CD4-positive, alpha-beta T cell treated with Interleukin-4 for 1 hour (primary cell): Measurements from ENCODE around the gene ADORA1.
A peak's percentile ranks its signal among the peaks of the same experiment; 100 is the strongest.

ENCODE experiments used
- DNase-seq, 2 donors: peaks; one replicate each; pipeline ENCODE4 v3.0.0-alpha.2; 2020 to 2022

ADORA1 gene

GRCh38 chr1:203124011-203124410, 3.5 kb upstream of the ADORA1 start:
- DNase-seq: no peak

GRCh38 chr1:203124546-203125317, 2.8 kb upstream of the ADORA1 start:
- DNase-seq: no peak

- no peak for DNase-seq
These were observed 1.2 kb upstream of the ADORA1 start for GRCh38 chr1:203126151-203126865.

- DNase-seq: no peak
These were observed 460 bp upstream of the ADORA1 start for GRCh38 chr1:203126866-203127665.

- no peak for DNase-seq
These were observed 847 bp downstream of the ADORA1 start for GRCh38 chr1:203128431-203128715.

GRCh38 chr1:203128716-203129500, 1.4 kb downstream of the ADORA1 start:
- peak in 1 of 2 donors; percentile 5 for DNase-seq

GRCh38 chr1:203129501-203130231, 2.1 kb downstream of the ADORA1 start:
- DNase-seq: peak in 1 of 2 donors; percentile 10

GRCh38 chr1:203130358-203130985, 2.9 kb downstream of the ADORA1 start:
- peak in 1 of 2 donors; percentile 5 for DNase-seq

GRCh38 chr1:203131548-203132200, 4.1 kb downstream of the ADORA1 start:
- DNase-seq: peak in 1 of 2 donors; percentile 7

GRCh38 chr1:203133970-203134725, 6.6 kb downstream of the ADORA1 start:
- DNase-seq: no peak

GRCh38 chr1:203135636-203136305, 8.2 kb downstream of the ADORA1 start:
- DNase-seq: peak in 1 of 2 donors; percentile 23

- no peak for DNase-seq
These were observed 9.0 kb downstream of the ADORA1 start for GRCh38 chr1:203136409-203137042.

- DNase-seq: no peak
These were observed 9.8 kb downstream of the ADORA1 start for GRCh38 chr1:203137324-203137723.

GRCh38 chr1:203138066-203138465, 10.5 kb downstream of the ADORA1 start:
- DNase-seq: no peak

- no peak for DNase-seq
These were observed 12.5 kb downstream of the ADORA1 start for GRCh38 chr1:203139976-203140475.

- DNase-seq: no peak
These were observed 13.4 kb downstream of the ADORA1 start for GRCh38 chr1:203140743-203141520.

GRCh38 chr1:203142124-203142523, 14.6 kb downstream of the ADORA1 start:
- no peak for DNase-seq
